GM12875 (cell line): ENCODE measurements around the gene TXNIP.

Source experiments
- H3K4me3 ChIP-seq: one replicate; pipeline ENCODE4 v1.5.1; 2011; ENCODE audit warnings: low read depth, low read length, control low read depth
- CTCF ChIP-seq: IDR thresholded peaks from 2 replicates; pipeline ENCODE4 v1.5.1; 2011; ENCODE audit warnings: low read depth, mild to moderate bottlenecking, control low read depth, inconsistent platforms, low read length, moderate library complexity, borderline replicate concordance; ENCODE audit not compliant: insufficient read depth

Gene TXNIP

DNA sequence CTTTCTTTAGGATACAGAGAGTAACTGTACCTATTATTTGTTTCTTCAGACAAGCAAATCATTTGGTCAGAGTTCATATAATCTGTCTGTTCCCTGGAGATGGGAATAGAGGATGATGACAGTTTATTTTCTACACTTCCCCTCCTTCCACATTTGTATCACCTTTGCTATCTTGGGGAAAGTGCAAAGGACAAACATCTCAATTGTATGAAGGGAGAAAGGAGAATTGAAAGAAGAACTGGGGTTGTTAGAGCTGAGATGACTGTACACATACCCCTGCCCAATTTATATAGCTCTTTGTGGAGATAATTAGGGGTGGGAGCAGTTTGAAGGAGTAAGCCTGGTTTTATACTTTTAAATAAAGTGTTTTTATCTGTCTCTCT, 17.9 kb downstream of the TXNIP start:
- no peak overlapping the region for H3K4me3 ChIP-seq

GRCh38 chr1:145977486-145978470, 18.6 kb downstream of the TXNIP start:
- TF ChIP-seq CTCF = peak; percentile 69; the same call in 1 of the 2 replicates
- H3K4me3 ChIP-seq = no peak overlapping the region

More for the DNA sequence above, 17.9 kb downstream of the TXNIP start:
- no peak for TF ChIP-seq CTCF

- TF ChIP-seq CTCF = no peak
- no peak overlapping the region for H3K4me3 ChIP-seq
Measured at GRCh38 chr1:145977016-145977415, 19.4 kb downstream of the TXNIP start.

GRCh38 chr1:145975216-145975615, 21.2 kb downstream of the TXNIP start:
- TF ChIP-seq CTCF = no peak
- no peak overlapping the region for H3K4me3 ChIP-seq

DNA sequence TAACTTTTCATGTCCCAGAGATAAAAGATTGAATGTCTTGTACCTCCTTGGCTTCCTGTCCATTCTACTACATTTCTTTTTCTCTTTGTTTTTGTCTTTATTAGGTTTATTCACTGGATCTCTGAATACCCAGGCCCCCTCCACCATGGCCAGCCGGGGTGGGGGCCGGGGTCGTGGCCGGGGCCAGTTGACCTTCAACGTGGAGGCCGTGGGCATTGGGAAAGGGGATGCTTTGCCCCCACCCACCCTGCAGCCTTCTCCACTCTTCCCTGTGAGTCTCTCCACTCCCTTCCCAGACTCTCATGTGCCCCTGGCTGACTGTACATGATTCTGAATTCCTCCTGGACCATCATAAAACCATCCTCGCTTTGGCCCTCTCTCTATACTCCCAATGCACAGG, 21.7 kb downstream of the TXNIP start:
- H3K4me3 ChIP-seq = no peak overlapping the region
- no peak for TF ChIP-seq CTCF

- H3K4me3 ChIP-seq = no peak overlapping the region
- TF ChIP-seq CTCF = no peak
Measured at GRCh38 chr1:145972580-145972979, 23.8 kb downstream of the TXNIP start.

DNA sequence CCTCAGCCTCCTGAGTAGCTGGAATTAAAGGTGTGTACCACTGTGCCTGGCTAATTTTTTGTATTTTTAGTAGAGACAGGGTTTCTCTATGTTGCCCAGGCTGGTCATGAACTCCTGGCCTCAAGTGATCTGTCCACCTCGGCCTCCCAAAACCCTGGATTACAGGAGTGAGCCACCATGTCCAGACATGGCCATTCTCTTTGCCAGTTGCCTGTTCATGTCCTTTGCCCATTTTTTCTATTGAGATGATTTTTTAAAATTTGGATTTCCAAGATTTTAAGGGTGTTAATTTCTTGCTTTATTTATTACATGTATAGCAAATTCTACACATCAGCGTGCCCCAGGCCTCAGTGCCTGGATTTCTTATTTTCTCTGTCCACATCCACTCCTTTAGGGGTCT, 29.1 kb downstream of the TXNIP start:
- H3K4me3 ChIP-seq = no peak overlapping the region
- TF ChIP-seq CTCF = no peak
